ENCODE measurements around the gene ZC3H18. TPM values are rescaled to one million over a fixed set of nuclear protein-coding genes. Genes with fewer than 3 reads are reported as not detected.

Gene ZC3H18
- total RNA-seq, 1 experiment from 2014 or later = 61.8 TPM

DNA sequence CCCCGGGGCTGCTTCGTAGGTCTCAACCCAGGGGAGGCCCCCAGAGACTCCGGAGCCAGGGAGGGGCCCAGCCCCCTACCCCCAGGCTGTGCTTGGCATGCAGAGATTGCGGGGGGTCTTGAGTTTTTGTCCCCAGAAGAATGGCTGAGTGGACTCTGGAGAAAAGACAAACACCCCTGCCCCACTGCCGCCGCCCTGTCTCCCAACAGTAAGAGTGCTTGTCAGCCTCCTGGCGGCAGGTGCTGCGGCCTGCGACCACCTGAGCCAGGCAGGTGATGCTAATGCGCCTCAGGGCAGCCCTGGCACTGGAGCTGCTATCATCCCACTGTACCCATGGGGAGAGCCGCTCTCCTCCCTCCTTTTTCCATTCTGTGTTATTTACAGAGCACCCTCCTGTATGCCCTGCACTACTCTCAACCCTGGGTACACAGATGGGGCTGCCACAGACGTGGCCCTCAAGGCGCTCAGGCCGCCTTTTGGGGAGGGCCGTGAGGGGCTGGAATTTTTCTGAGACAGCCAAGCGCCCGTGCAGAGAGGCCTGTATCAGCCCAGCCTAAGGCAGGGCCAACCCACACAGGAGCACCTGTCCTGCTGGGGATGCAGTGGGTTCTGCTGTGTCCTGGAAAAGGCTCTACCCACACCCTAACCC is 65.6 kb downstream of the ZC3H18 start:
- peaks cover 44% of the 10 kb centered on the region for H3K4me1 Mint-ChIP-seq
- H3K9me3 Mint-ChIP-seq = no peaks in the 10 kb centered on the region
- TF ChIP-seq JUN (CRISPR knock-in tag; IDR thresholded peaks at IDR 0.05) (no peak), JAZF1 (CRISPR knock-in tag; IDR thresholded peaks at IDR 0.05) (no peak), OVOL2 (CRISPR knock-in tag; IDR thresholded peaks at IDR 0.05; ENCODE audit: borderline replicate concordance) (no peak), ZNF423 (CRISPR knock-in tag; IDR thresholded peaks at IDR 0.05) (no peak), CREM (CRISPR knock-in tag; IDR thresholded peaks at IDR 0.05) (no peak), TEAD1 (CRISPR knock-in tag; IDR thresholded peaks at IDR 0.05) (no peak), SOX15 (CRISPR knock-in tag; IDR thresholded peaks at IDR 0.05) (no peak), GRHL2 (CRISPR knock-in tag; IDR thresholded peaks at IDR 0.05; ENCODE audit: insufficient replicate concordance, severe bottlenecking) (no peak), GABPB1 (CRISPR knock-in tag; IDR thresholded peaks at IDR 0.05) (no peak), RELA (CRISPR knock-in tag; IDR thresholded peaks at IDR 0.05; ENCODE audit: borderline replicate concordance) (no peak), ELF4 (CRISPR knock-in tag; IDR thresholded peaks at IDR 0.05; ENCODE audit: low read depth) (no peak), ZNF416 (CRISPR knock-in tag; IDR thresholded peaks at IDR 0.05) (no peak), NR1H2 (CRISPR knock-in tag; IDR thresholded peaks at IDR 0.05) (no peak)
- TF ChIP-seq, protein P1, sequence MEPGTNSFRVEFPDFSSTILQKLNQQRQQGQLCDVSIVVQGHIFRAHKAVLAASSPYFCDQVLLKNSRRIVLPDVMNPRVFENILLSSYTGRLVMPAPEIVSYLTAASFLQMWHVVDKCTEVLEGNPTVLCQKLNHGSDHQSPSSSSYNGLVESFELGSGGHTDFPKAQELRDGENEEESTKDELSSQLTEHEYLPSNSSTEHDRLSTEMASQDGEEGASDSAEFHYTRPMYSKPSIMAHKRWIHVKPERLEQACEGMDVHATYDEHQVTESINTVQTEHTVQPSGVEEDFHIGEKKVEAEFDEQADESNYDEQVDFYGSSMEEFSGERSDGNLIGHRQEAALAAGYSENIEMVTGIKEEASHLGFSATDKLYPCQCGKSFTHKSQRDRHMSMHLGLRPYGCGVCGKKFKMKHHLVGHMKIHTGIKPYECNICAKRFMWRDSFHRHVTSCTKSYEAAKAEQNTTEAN (CRISPR knock-in tag; IDR thresholded peaks at IDR 0.05) = no peak
- TF ChIP-seq, protein P2, sequence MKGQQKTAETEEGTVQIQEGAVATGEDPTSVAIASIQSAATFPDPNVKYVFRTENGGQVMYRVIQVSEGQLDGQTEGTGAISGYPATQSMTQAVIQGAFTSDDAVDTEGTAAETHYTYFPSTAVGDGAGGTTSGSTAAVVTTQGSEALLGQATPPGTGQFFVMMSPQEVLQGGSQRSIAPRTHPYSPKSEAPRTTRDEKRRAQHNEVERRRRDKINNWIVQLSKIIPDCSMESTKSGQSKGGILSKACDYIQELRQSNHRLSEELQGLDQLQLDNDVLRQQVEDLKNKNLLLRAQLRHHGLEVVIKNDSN (CRISPR knock-in tag; IDR thresholded peaks at IDR 0.05) = no peak
- TF ChIP-seq, protein P3, sequence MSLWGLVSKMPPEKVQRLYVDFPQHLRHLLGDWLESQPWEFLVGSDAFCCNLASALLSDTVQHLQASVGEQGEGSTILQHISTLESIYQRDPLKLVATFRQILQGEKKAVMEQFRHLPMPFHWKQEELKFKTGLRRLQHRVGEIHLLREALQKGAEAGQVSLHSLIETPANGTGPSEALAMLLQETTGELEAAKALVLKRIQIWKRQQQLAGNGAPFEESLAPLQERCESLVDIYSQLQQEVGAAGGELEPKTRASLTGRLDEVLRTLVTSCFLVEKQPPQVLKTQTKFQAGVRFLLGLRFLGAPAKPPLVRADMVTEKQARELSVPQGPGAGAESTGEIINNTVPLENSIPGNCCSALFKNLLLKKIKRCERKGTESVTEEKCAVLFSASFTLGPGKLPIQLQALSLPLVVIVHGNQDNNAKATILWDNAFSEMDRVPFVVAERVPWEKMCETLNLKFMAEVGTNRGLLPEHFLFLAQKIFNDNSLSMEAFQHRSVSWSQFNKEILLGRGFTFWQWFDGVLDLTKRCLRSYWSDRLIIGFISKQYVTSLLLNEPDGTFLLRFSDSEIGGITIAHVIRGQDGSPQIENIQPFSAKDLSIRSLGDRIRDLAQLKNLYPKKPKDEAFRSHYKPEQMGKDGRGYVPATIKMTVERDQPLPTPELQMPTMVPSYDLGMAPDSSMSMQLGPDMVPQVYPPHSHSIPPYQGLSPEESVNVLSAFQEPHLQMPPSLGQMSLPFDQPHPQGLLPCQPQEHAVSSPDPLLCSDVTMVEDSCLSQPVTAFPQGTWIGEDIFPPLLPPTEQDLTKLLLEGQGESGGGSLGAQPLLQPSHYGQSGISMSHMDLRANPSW (CRISPR knock-in tag; conservative IDR thresholded peaks at IDR 0.05; ENCODE audit: low read depth) = no peak
- TF ChIP-seq, protein P4, sequence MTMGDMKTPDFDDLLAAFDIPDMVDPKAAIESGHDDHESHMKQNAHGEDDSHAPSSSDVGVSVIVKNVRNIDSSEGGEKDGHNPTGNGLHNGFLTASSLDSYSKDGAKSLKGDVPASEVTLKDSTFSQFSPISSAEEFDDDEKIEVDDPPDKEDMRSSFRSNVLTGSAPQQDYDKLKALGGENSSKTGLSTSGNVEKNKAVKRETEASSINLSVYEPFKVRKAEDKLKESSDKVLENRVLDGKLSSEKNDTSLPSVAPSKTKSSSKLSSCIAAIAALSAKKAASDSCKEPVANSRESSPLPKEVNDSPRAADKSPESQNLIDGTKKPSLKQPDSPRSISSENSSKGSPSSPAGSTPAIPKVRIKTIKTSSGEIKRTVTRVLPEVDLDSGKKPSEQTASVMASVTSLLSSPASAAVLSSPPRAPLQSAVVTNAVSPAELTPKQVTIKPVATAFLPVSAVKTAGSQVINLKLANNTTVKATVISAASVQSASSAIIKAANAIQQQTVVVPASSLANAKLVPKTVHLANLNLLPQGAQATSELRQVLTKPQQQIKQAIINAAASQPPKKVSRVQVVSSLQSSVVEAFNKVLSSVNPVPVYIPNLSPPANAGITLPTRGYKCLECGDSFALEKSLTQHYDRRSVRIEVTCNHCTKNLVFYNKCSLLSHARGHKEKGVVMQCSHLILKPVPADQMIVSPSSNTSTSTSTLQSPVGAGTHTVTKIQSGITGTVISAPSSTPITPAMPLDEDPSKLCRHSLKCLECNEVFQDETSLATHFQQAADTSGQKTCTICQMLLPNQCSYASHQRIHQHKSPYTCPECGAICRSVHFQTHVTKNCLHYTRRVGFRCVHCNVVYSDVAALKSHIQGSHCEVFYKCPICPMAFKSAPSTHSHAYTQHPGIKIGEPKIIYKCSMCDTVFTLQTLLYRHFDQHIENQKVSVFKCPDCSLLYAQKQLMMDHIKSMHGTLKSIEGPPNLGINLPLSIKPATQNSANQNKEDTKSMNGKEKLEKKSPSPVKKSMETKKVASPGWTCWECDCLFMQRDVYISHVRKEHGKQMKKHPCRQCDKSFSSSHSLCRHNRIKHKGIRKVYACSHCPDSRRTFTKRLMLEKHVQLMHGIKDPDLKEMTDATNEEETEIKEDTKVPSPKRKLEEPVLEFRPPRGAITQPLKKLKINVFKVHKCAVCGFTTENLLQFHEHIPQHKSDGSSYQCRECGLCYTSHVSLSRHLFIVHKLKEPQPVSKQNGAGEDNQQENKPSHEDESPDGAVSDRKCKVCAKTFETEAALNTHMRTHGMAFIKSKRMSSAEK (CRISPR knock-in tag; IDR thresholded peaks at IDR 0.05; ENCODE audit: borderline replicate concordance) = no peak
- TF ChIP-seq, protein P5, sequence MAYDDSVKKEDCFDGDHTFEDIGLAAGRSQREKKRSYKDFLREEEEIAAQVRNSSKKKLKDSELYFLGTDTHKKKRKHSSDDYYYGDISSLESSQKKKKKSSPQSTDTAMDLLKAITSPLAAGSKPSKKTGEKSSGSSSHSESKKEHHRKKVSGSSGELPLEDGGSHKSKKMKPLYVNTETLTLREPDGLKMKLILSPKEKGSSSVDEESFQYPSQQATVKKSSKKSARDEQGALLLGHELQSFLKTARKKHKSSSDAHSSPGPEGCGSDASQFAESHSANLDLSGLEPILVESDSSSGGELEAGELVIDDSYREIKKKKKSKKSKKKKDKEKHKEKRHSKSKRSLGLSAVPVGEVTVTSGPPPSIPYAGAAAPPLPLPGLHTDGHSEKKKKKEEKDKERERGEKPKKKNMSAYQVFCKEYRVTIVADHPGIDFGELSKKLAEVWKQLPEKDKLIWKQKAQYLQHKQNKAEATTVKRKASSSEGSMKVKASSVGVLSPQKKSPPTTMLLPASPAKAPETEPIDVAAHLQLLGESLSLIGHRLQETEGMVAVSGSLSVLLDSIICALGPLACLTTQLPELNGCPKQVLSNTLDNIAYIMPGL (CRISPR knock-in tag; IDR thresholded peaks at IDR 0.05) = no peak
- TF ChIP-seq, protein P6, sequence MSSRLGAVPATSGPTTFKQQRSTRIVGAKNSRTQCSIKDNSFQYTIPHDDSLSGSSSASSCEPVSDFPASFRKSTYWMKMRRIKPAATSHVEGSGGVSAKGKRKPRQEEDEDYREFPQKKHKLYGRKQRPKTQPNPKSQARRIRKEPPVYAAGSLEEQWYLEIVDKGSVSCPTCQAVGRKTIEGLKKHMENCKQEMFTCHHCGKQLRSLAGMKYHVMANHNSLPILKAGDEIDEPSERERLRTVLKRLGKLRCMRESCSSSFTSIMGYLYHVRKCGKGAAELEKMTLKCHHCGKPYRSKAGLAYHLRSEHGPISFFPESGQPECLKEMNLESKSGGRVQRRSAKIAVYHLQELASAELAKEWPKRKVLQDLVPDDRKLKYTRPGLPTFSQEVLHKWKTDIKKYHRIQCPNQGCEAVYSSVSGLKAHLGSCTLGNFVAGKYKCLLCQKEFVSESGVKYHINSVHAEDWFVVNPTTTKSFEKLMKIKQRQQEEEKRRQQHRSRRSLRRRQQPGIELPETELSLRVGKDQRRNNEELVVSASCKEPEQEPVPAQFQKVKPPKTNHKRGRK (CRISPR knock-in tag; IDR thresholded peaks at IDR 0.05; ENCODE audit: borderline replicate concordance) = no peak
- DNase-seq (ENCODE audit: low spot score) (no peak), ATAC-seq (no peak)
- H3K4me3 Mint-ChIP-seq = peak overlapping the region; percentile 69
- ChIA-PET POLR2A (no interaction called here), CTCF (interaction anchor here (1.6 to 5.0 kb wide), 6 partner anchors 14 to 102 kb away, joined by 4 to 34 read pairs (median 8); partner anchors contain the start of gene SNAI3)
- no peak overlapping the region for H3K27ac Mint-ChIP-seq
- H3K36me3 Mint-ChIP-seq = 0 out of 2 replicates have a peak, but pooled peaks cover 8% of the 10 kb centered on the region
- peaks cover 18% of the 10 kb centered on the region for H3K27me3 Mint-ChIP-seq (ENCODE audit: low read depth)

Measured in WTC11 (cell line).